A549 (cell line): ENCODE measurements around the gene CHST6. TPM values are rescaled to one million over a fixed set of nuclear protein-coding genes. Genes with fewer than 3 reads are reported as not detected.

ENCODE experiments used
- ATAC-seq, 2 experiments: fragments of 200-7000 bp in 1 of 2; fragments of >200 bp in 1 of 2; cut with Nextera tagmentation in 1 of 2; cut with Tn5 transposase in 1 of 2; 3 replicates each; pipeline versions ENCODE4 v1.8.0 to v1.9.1; 2018 to 2020; ENCODE audit warnings: mild to moderate bottlenecking in 1 of 2, moderate library complexity in 1 of 2
- CTCF ChIA-PET: fragments of 300-600 bp; sonication (Branson Sonifier 250); formaldehyde crosslinking; extraction: SDS; loops from one replicate; lab custom pipeline; 2021; ENCODE audit warnings: antibody characterized with exemption, inconsistent platforms; lab: Yijun Ruan, JAX
- POLR2A ChIA-PET: fragments of 350-600 bp; formaldehyde crosslinking; extraction: SDS; loops from one replicate; lab custom pipeline; 2021; ENCODE audit warnings: antibody characterized with exemption, inconsistent platforms; lab: Yijun Ruan, JAX
- DNase-seq, 2 experiments: peaks; one replicate each; pipeline versions ENCODE4 v3.0.0 to v3.0.0-alpha.2; 2011 to 2016; ENCODE audit warnings: low read depth in 1 of 2, low spot score in 1 of 2
- FAIRE-seq: peaks from 2 replicates; lab custom pipeline; 2011; peaks lifted over from hg19 to GRCh38; lab: Jason Lieb, UNC
- H3K27ac ChIP-seq, 2 experiments: fragments of >200 bp; sonication (Bioruptor Twin); formaldehyde crosslinking; 3 replicates each; pipeline ENCODE4 v1.5.1; 2016 to 2017
- H3K4me1 ChIP-seq: fragments of >200 bp; sonication (Bioruptor Twin); formaldehyde crosslinking; 3 replicates; pipeline ENCODE4 v1.6.1; 2016
- H3K4me2 ChIP-seq: fragments of >200 bp; sonication (Bioruptor Twin); formaldehyde crosslinking; 3 replicates; pipeline ENCODE4 v1.6.1; 2016
- H3K4me3 ChIP-seq: fragments of >200 bp; sonication (Bioruptor Twin); formaldehyde crosslinking; 3 replicates; pipeline ENCODE4 v1.5.1; 2016
- H3K9me3 ChIP-seq: fragments of >200 bp; sonication (Bioruptor Twin); formaldehyde crosslinking; 3 replicates; pipeline ENCODE4 v1.6.1; 2016
- ATOH8 ChIP-seq: fragments of 250-450 bp; sonication (Bioruptor Pico); IDR thresholded peaks from 2 replicates; pipeline ENCODE4 v1.5.0; 2020; ENCODE audit warnings: low read depth, mild to moderate bottlenecking, moderate library complexity
- CHD2 ChIP-seq: fragments of 150-350 bp; IDR thresholded peaks from 2 replicates; pipeline ENCODE4 v1.6.1; 2014; ENCODE audit warnings: low read length; ENCODE audit not compliant: partially characterized antibody
- E2F6 ChIP-seq: IDR thresholded peaks from 2 replicates; pipeline ENCODE4 v1.6.1; 2012; ENCODE audit warnings: low read depth, borderline replicate concordance
- EP300 ChIP-seq, 2 experiments: fragments of >200 bp; sonication (Bioruptor Twin); formaldehyde crosslinking; IDR thresholded peaks; 2 replicates in 1 of 2; 3 replicates in 1 of 2; pipeline ENCODE4 v1.6.1; 2016 to 2017
- HDAC2 ChIP-seq: fragments of 200-600 bp; sonication (generic); IDR thresholded peaks from 2 replicates; pipeline ENCODE4 v1.6.1; 2016
- HES2 ChIP-seq: fragments of >200 bp; sonication (Bioruptor Twin); formaldehyde crosslinking; IDR thresholded peaks from 2 replicates; pipeline ENCODE4 v1.6.1; 2016
- HMGXB4 ChIP-seq: fragments of 250-450 bp; sonication (Bioruptor Pico); IDR thresholded peaks from 2 replicates; pipeline ENCODE4 v1.5.0; 2021; ENCODE audit warnings: mild to moderate bottlenecking, moderate library complexity, borderline replicate concordance
- HOXB5 ChIP-seq: fragments of 250-450 bp; sonication (Bioruptor Pico); IDR thresholded peaks from 2 replicates; pipeline ENCODE4 v1.5.0; 2020; ENCODE audit warnings: mild to moderate bottlenecking, moderate library complexity
- JUN ChIP-seq, 2 experiments: fragments of >200 bp; sonication (Bioruptor Twin); formaldehyde crosslinking; IDR thresholded peaks; 2 replicates in 1 of 2; 3 replicates in 1 of 2; pipeline ENCODE4 v1.6.1; 2016 to 2017
- MAX ChIP-seq: IDR thresholded peaks from 2 replicates; pipeline ENCODE4 v1.6.1; 2012
- MAZ ChIP-seq: fragments of 150-350 bp; IDR thresholded peaks from 2 replicates; pipeline ENCODE4 v1.6.1; 2014; ENCODE audit warnings: antibody characterized with exemption, low read depth, low read length, borderline replicate concordance
- MYC ChIP-seq: IDR thresholded peaks from 2 replicates; pipeline ENCODE4 v1.6.1; 2012; ENCODE audit warnings: mild to moderate bottlenecking, inconsistent platforms, low read length, improper control_type of control experiment, borderline replicate concordance
- POLR2A ChIP-seq: IDR thresholded peaks from 2 replicates; pipeline ENCODE4 v1.6.1; 2012; ENCODE audit warnings: mild to moderate bottlenecking, low read length
- POLR2AphosphoS2 ChIP-seq: conservative IDR thresholded peaks from 2 replicates; pipeline ENCODE4 v1.6.1; 2012; ENCODE audit warnings: low read length, improper control_type of control experiment, inconsistent platforms
- RAD21 ChIP-seq, 2 experiments: fragments of >200 bp in 1 of 2; sonication (Bioruptor Twin) in 1 of 2; formaldehyde crosslinking in 1 of 2; IDR thresholded peaks in 1 of 2; conservative IDR thresholded peaks in 1 of 2; 2 replicates in 1 of 2; 3 replicates in 1 of 2; pipeline ENCODE4 v1.6.1; 2012 to 2018; ENCODE audit warnings: inconsistent platforms in 1 of 2
- REST ChIP-seq: fragments of 200-600 bp; sonication (generic); IDR thresholded peaks from 2 replicates; pipeline ENCODE4 v1.6.1; 2016; ENCODE audit warnings: antibody characterized with exemption, mild to moderate bottlenecking, moderate library complexity
- RFX5 ChIP-seq: fragments of 450-650 bp; IDR thresholded peaks from 2 replicates; pipeline ENCODE4 v1.7.1; 2014; ENCODE audit warnings: antibody characterized with exemption, mild to moderate bottlenecking, moderate library complexity
- USF2 ChIP-seq: fragments of 450-650 bp; IDR thresholded peaks from 2 replicates; pipeline ENCODE4 v1.6.1; 2014; ENCODE audit warnings: antibody characterized with exemption
- ZFP36 ChIP-seq: fragments of 450-650 bp; IDR thresholded peaks from 2 replicates; pipeline ENCODE4 v1.6.1; 2014; ENCODE audit warnings: borderline replicate concordance; ENCODE audit not compliant: partially characterized antibody
- ZSCAN20 ChIP-seq: fragments of 250-450 bp; sonication (Bioruptor Pico); IDR thresholded peaks from 2 replicates; pipeline ENCODE4 v1.8.0; 2022; ENCODE audit warnings: mild to moderate bottlenecking, moderate library complexity
- WGBS: methylation state at CpG from one replicate; pipeline ENCODE4 v1.1.6; 2017; ENCODE audit errors: missing lambda C conversion rate; 5-methylcytosine and 5-hydroxymethylcytosine counted together
- polyA plus RNA-seq, 4 experiments: library from polyadenylated mRNA; depleted of rRNA in 3 of 4; stranded (reverse); fragments of >200 nt; fragmentation: RNase III in 1 of 4; extraction: RNeasy Plus Mini Kit Qiagen cat#74134 plus additional on column Dnase treatment in 1 of 4; gene quantifications; 2 replicates in 3 of 4; 3 replicates in 1 of 4; pipeline ENCODE4 v1.2.3, GENCODE V29; 2011 to 2017

Gene CHST6
- polyA plus RNA-seq, 2 of the 4 experiments (the other 2 are of a cell fraction), result 0.37 to 0.74 TPM

- ATAC-seq (no peak), FAIRE-seq (no peak), DNase-seq (no peak)
- POLR2A ChIA-PET, result no interaction called here
- 69% methylated on average over 4 of the region's 4 CpGs for WGBS
- H3K4me3 ChIP-seq, result no peak overlapping the region
- peaks cover 3% of the 10 kb centered on the region; the same call in 1 of the 3 replicates for H3K4me1 ChIP-seq
- TF ChIP-seq MAX (no peak), E2F6 (no peak), MYC (no peak), HMGXB4 (CRISPR knock-in tag) (no peak), JUN (IDR thresholded peaks at IDR 0.05) (no peak), HES2 (no peak), ZFP36 (no peak), HOXB5 (CRISPR knock-in tag) (no peak), RAD21 (conservative IDR thresholded peaks at IDR 0.05 in 1 of 2, IDR thresholded peaks at IDR 0.05 in 1 of 2) (no peak), HDAC2 (no peak), REST (no peak), CHD2 (no peak), MAZ (no peak), POLR2AphosphoS2 (no peak), ZSCAN20 (CRISPR knock-in tag) (no peak), POLR2A (no peak), ATOH8 (CRISPR knock-in tag) (no peak), USF2 (no peak), EP300 (IDR thresholded peaks at IDR 0.05) (no peak), RFX5 (no peak)
- CTCF ChIA-PET, result interaction anchor here (0.7 to 5.4 kb wide), 7 partner anchors 8 to 32 kb away, joined by 3 to 41 read pairs (median 8); no protein-coding TSS in a partner anchor
- no peak overlapping the region for H3K4me2 ChIP-seq
- H3K9me3 ChIP-seq, result no peaks in the 10 kb centered on the region
- H3K27ac ChIP-seq, result no peak overlapping the region
Measured at GRCh38 chr16:75497558-75497957, 2.3 kb upstream of the CHST6 start.
